Measurements from ENCODE around the gene DRC1. TPM values are rescaled to one million over a fixed set of nuclear protein-coding genes. Genes with fewer than 3 reads are reported as not detected.
"Not testable (repeated sequence)": the region's sequence is repeated elsewhere in the genome, so short reads cannot be mapped to it uniquely, and the experiment has no call there.

The DRC1 gene
- total RNA-seq, 1 donor, result 0.36 TPM

GRCh38 chr2:26363958-26364357 is 37.8 kb upstream of the DRC1 start:
- no peaks in the 10 kb centered on the region for H3K27me3 ChIP-seq (ENCODE audit: insufficient read depth, low read length)
- H2AFZ ChIP-seq (ENCODE audit: low read length), result no peak overlapping the region
- H3K36me3 ChIP-seq (ENCODE audit: insufficient read depth, low read length), result peaks cover 14% of the 10 kb centered on the region
- H4K20me1 ChIP-seq (ENCODE audit: insufficient read depth, low read length), result peaks cover 50% of the 10 kb centered on the region
- H3K4me1 ChIP-seq (ENCODE audit: insufficient read depth, low read length), result peaks cover 11% of the 10 kb centered on the region
- H3K79me2 ChIP-seq (ENCODE audit: insufficient read depth, low read length), result peaks cover 52% of the 10 kb centered on the region
- no peak overlapping the region for H3K27ac ChIP-seq (ENCODE audit: low read depth, low read length)
- no peak for DNase-seq (ENCODE audit: insufficient read length, low spot score, missing footprints)
- no peak for TF ChIP-seq CTCF (IDR thresholded peaks at IDR 0.05; ENCODE audit: extremely low read depth, low read depth, low read length)
- H3K9me3 ChIP-seq (ENCODE audit: low read depth, low read length), result no peaks in the 10 kb centered on the region
- H3K4me2 ChIP-seq (ENCODE audit: insufficient read depth, low read length), result no peak overlapping the region
- H3K4me3 ChIP-seq (ENCODE audit: insufficient read depth, low read length), result no peak overlapping the region

GRCh38 chr2:26364669-26365068 is 37.1 kb upstream of the DRC1 start:
- peaks cover 15% of the 10 kb centered on the region for H3K36me3 ChIP-seq (ENCODE audit: insufficient read depth, low read length)
- peaks cover 47% of the 10 kb centered on the region for H4K20me1 ChIP-seq (ENCODE audit: insufficient read depth, low read length)
- TF ChIP-seq CTCF (IDR thresholded peaks at IDR 0.05; ENCODE audit: extremely low read depth, low read depth, low read length), result no peak
- no peaks in the 10 kb centered on the region for H3K27me3 ChIP-seq (ENCODE audit: insufficient read depth, low read length)
- peaks cover 45% of the 10 kb centered on the region for H3K79me2 ChIP-seq (ENCODE audit: insufficient read depth, low read length)
- no peak overlapping the region for H3K27ac ChIP-seq (ENCODE audit: low read depth, low read length)
- peaks cover 11% of the 10 kb centered on the region for H3K4me1 ChIP-seq (ENCODE audit: insufficient read depth, low read length)
- H3K9me3 ChIP-seq (ENCODE audit: low read depth, low read length), result no peaks in the 10 kb centered on the region
- no peak overlapping the region for H2AFZ ChIP-seq (ENCODE audit: low read length)
- H3K4me2 ChIP-seq (ENCODE audit: insufficient read depth, low read length), result no peak overlapping the region
- DNase-seq (ENCODE audit: insufficient read length, low spot score, missing footprints), result no peak
- H3K4me3 ChIP-seq (ENCODE audit: insufficient read depth, low read length), result no peak overlapping the region

- no peak overlapping the region for H3K4me3 ChIP-seq (ENCODE audit: insufficient read depth, low read length)
- H3K4me2 ChIP-seq (ENCODE audit: insufficient read depth, low read length), result no peak overlapping the region
- H3K36me3 ChIP-seq (ENCODE audit: insufficient read depth, low read length), result peaks cover 15% of the 10 kb centered on the region
- H2AFZ ChIP-seq (ENCODE audit: low read length), result no peak overlapping the region
- no peak overlapping the region for H3K27ac ChIP-seq (ENCODE audit: low read depth, low read length)
- peaks cover 23% of the 10 kb centered on the region for H3K79me2 ChIP-seq (ENCODE audit: insufficient read depth, low read length)
- no peaks in the 10 kb centered on the region for H3K27me3 ChIP-seq (ENCODE audit: insufficient read depth, low read length)
- H3K9me3 ChIP-seq (ENCODE audit: low read depth, low read length), result no peaks in the 10 kb centered on the region
- no peak for TF ChIP-seq CTCF (IDR thresholded peaks at IDR 0.05; ENCODE audit: extremely low read depth, low read depth, low read length)
- H4K20me1 ChIP-seq (ENCODE audit: insufficient read depth, low read length), result peaks cover 29% of the 10 kb centered on the region
- no peak for DNase-seq (ENCODE audit: insufficient read length, low spot score, missing footprints)
- H3K4me1 ChIP-seq (ENCODE audit: insufficient read depth, low read length), result peaks cover 11% of the 10 kb centered on the region
These were observed 34.8 kb upstream of the DRC1 start for GRCh38 chr2:26366957-26367356.

GRCh38 chr2:26369664-26370063 is 32.1 kb upstream of the DRC1 start:
- not testable (repeated sequence) for H3K27ac ChIP-seq (ENCODE audit: low read depth, low read length); H3K9me3 ChIP-seq (ENCODE audit: low read depth, low read length); H3K4me2 ChIP-seq (ENCODE audit: insufficient read depth, low read length); H3K4me3 ChIP-seq (ENCODE audit: insufficient read depth, low read length); H2AFZ ChIP-seq (ENCODE audit: low read length); H3K27me3 ChIP-seq (ENCODE audit: insufficient read depth, low read length); DNase-seq (ENCODE audit: insufficient read length, low spot score, missing footprints); H3K4me1 ChIP-seq (ENCODE audit: insufficient read depth, low read length); H3K79me2 ChIP-seq (ENCODE audit: insufficient read depth, low read length)
- Histone ChIP-seq H4K20me1 (ENCODE audit: insufficient read depth, low read length) (peaks cover 10% of the 10 kb centered on the region), H3K36me3 (ENCODE audit: insufficient read depth, low read length) (peaks cover 25% of the 10 kb centered on the region)

- peaks cover 32% of the 10 kb centered on the region for H3K36me3 ChIP-seq (ENCODE audit: insufficient read depth, low read length)
These were observed 30.8 kb upstream of the DRC1 start for GRCh38 chr2:26370909-26371308.

More at GRCh38 chr2:26370909-26371308, 30.8 kb upstream of the DRC1 start:
- not testable (repeated sequence) for H3K9me3 ChIP-seq (ENCODE audit: low read depth, low read length); H3K4me2 ChIP-seq (ENCODE audit: insufficient read depth, low read length); H3K4me1 ChIP-seq (ENCODE audit: insufficient read depth, low read length); H3K79me2 ChIP-seq (ENCODE audit: insufficient read depth, low read length); DNase-seq (ENCODE audit: insufficient read length, low spot score, missing footprints); H2AFZ ChIP-seq (ENCODE audit: low read length); H4K20me1 ChIP-seq (ENCODE audit: insufficient read depth, low read length); H3K4me3 ChIP-seq (ENCODE audit: insufficient read depth, low read length); H3K27ac ChIP-seq (ENCODE audit: low read depth, low read length); H3K27me3 ChIP-seq (ENCODE audit: insufficient read depth, low read length)
